Central memory CD4-positive, alpha-beta T cell (primary cell): Measurements from ENCODE around the gene CACNA1H.
"Not testable (repeated sequence)": the region's sequence is repeated elsewhere in the genome, so short reads cannot be mapped to it uniquely, and the experiment has no call there.

Source experiments
- DNase-seq: peaks from one replicate; pipeline ENCODE4 v3.0.0; 2022

Gene CACNA1H

GRCh38 chr16:1194665-1195392 is 41.9 kb downstream of the CACNA1H start:
- DNase-seq = no peak

- DNase-seq = no peak
Observed at GRCh38 chr16:1195393-1195666, 42.4 kb downstream of the CACNA1H start.

GRCh38 chr16:1196494-1196893 is 43.6 kb downstream of the CACNA1H start:
- DNase-seq = no peak

- no peak for DNase-seq
Observed at GRCh38 chr16:1197237-1197866, 44.4 kb downstream of the CACNA1H start.

- no peak for DNase-seq
Observed at GRCh38 chr16:1198194-1198593, 45.3 kb downstream of the CACNA1H start.

GRCh38 chr16:1198671-1199346 is 45.9 kb downstream of the CACNA1H start:
- DNase-seq = not testable (repeated sequence)

- no peak for DNase-seq
Observed at GRCh38 chr16:1199347-1200013, 46.6 kb downstream of the CACNA1H start.

GRCh38 chr16:1200014-1200627 is 47.2 kb downstream of the CACNA1H start:
- DNase-seq = no peak

- DNase-seq = no peak
Observed at GRCh38 chr16:1201444-1201843, 48.5 kb downstream of the CACNA1H start.

- no peak for DNase-seq
Observed at GRCh38 chr16:1202274-1202673, 49.4 kb downstream of the CACNA1H start.

GRCh38 chr16:1204933-1205332 is 52.0 kb downstream of the CACNA1H start:
- DNase-seq = no peak

GRCh38 chr16:1206326-1206725 is 53.4 kb downstream of the CACNA1H start:
- DNase-seq = no peak

GRCh38 chr16:1206786-1207185 is 53.9 kb downstream of the CACNA1H start:
- DNase-seq = no peak

- DNase-seq = no peak
Observed at GRCh38 chr16:1208239-1208830, 55.4 kb downstream of the CACNA1H start.

GRCh38 chr16:1209081-1209480 is 56.2 kb downstream of the CACNA1H start:
- DNase-seq = no peak

GRCh38 chr16:1210461-1210860 is 57.6 kb downstream of the CACNA1H start:
- DNase-seq = no peak

- no peak for DNase-seq
Observed at GRCh38 chr16:1211451-1212268, 58.8 kb downstream of the CACNA1H start.

- no peak for DNase-seq
Observed at GRCh38 chr16:1212616-1213194, 59.8 kb downstream of the CACNA1H start.

GRCh38 chr16:1213231-1213630 is 60.3 kb downstream of the CACNA1H start:
- no peak for DNase-seq

GRCh38 chr16:1213796-1214372 is 61.0 kb downstream of the CACNA1H start:
- DNase-seq = no peak

GRCh38 chr16:1214719-1215118 is 61.8 kb downstream of the CACNA1H start:
- DNase-seq = no peak
